ENCODE measurements around the gene GCSH.

DNA sequence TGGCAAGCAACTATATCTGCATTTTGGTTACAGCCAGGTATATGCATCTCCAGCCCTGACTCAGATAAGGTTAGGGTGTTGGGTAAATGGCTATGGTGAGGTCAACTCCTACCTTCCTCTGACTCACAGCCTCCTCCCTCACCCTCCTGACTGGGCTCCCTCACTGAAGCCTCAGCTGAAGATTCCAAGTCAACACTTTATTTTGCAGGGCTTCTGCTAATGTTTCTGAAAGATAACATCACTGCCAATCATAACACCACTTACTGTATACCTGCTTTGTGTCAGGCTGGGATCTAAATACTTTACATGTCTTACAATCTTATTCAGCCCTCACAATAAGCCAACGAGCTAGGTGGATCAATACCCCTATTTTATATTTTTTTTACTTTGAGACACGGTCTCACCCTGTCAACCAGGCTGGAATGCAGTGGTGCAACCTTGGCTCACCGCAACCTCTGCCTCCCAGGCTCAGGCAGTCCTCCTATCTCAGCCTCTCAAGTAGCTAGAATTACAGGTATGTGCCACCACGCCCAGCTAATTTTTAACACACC, 47.8 kb upstream of the GCSH start:
- TF ChIP-seq, protein P1, sequence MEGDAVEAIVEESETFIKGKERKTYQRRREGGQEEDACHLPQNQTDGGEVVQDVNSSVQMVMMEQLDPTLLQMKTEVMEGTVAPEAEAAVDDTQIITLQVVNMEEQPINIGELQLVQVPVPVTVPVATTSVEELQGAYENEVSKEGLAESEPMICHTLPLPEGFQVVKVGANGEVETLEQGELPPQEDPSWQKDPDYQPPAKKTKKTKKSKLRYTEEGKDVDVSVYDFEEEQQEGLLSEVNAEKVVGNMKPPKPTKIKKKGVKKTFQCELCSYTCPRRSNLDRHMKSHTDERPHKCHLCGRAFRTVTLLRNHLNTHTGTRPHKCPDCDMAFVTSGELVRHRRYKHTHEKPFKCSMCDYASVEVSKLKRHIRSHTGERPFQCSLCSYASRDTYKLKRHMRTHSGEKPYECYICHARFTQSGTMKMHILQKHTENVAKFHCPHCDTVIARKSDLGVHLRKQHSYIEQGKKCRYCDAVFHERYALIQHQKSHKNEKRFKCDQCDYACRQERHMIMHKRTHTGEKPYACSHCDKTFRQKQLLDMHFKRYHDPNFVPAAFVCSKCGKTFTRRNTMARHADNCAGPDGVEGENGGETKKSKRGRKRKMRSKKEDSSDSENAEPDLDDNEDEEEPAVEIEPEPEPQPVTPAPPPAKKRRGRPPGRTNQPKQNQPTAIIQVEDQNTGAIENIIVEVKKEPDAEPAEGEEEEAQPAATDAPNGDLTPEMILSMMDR (IDR thresholded peaks at IDR 0.05; ENCODE audit: low read length), result no peak
- no peak for TF ChIP-seq EZH2 (optimal IDR thresholded peaks at IDR 0.05; ENCODE audit: low read depth, low read length)
